ENCODE results near the gene LGALS16.

GRCh38 chr19:39617745-39618144 lies 38.0 kb upstream of the LGALS16 start:
- TF ChIP-seq CTCF (IDR thresholded peaks at IDR 0.05 in 2 of 3, conservative IDR thresholded peaks at IDR 0.05 in 1 of 3; ENCODE audit: borderline replicate concordance in 1 of 3, insufficient read depth in 1 of 3, low read depth in 2 of 3, low read length in 2 of 3) (no peak), POLR2AphosphoS5 (IDR thresholded peaks at IDR 0.05; ENCODE audit: low read depth, low read length) (no peak), YY1 (IDR thresholded peaks at IDR 0.05; ENCODE audit: extremely low read depth, insufficient replicate concordance, low read depth, low read length) (no peak), CBX3 (IDR thresholded peaks at IDR 0.05; ENCODE audit: low read depth) (no peak), RAD21 (IDR thresholded peaks at IDR 0.05; ENCODE audit: low read depth) (no peak), POLR2A (IDR thresholded peaks at IDR 0.05; ENCODE audit: borderline replicate concordance, extremely low read depth, insufficient read depth, insufficient read length) (no peak)
- TF ChIP-seq, protein P1, sequence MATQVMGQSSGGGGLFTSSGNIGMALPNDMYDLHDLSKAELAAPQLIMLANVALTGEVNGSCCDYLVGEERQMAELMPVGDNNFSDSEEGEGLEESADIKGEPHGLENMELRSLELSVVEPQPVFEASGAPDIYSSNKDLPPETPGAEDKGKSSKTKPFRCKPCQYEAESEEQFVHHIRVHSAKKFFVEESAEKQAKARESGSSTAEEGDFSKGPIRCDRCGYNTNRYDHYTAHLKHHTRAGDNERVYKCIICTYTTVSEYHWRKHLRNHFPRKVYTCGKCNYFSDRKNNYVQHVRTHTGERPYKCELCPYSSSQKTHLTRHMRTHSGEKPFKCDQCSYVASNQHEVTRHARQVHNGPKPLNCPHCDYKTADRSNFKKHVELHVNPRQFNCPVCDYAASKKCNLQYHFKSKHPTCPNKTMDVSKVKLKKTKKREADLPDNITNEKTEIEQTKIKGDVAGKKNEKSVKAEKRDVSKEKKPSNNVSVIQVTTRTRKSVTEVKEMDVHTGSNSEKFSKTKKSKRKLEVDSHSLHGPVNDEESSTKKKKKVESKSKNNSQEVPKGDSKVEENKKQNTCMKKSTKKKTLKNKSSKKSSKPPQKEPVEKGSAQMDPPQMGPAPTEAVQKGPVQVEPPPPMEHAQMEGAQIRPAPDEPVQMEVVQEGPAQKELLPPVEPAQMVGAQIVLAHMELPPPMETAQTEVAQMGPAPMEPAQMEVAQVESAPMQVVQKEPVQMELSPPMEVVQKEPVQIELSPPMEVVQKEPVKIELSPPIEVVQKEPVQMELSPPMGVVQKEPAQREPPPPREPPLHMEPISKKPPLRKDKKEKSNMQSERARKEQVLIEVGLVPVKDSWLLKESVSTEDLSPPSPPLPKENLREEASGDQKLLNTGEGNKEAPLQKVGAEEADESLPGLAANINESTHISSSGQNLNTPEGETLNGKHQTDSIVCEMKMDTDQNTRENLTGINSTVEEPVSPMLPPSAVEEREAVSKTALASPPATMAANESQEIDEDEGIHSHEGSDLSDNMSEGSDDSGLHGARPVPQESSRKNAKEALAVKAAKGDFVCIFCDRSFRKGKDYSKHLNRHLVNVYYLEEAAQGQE (IDR thresholded peaks at IDR 0.05; ENCODE audit: low read depth), result no peak

All from HCT116 (cell line).